ENCODE data around the gene VWA3B.
"Not testable (repeated sequence)": the region's sequence is repeated elsewhere in the genome, so short reads cannot be mapped to it uniquely, and the experiment has no call there.

The VWA3B gene

GRCh38 chr2:98087447-98088020 lies 567 bp downstream of the VWA3B start:
- DNase-seq = no peak

- no peak for DNase-seq
These were observed 1.3 kb downstream of the VWA3B start for GRCh38 chr2:98088261-98088660.

- no peak for DNase-seq
These were observed 3.0 kb downstream of the VWA3B start for GRCh38 chr2:98089941-98090340.

- DNase-seq = no peak
These were observed 4.0 kb downstream of the VWA3B start for GRCh38 chr2:98090951-98091350.

- no peak for DNase-seq
These were observed 4.8 kb downstream of the VWA3B start for GRCh38 chr2:98091738-98092137.

GRCh38 chr2:98093146-98093545 lies 6.2 kb downstream of the VWA3B start:
- DNase-seq = no peak

GRCh38 chr2:98093611-98094010 lies 6.6 kb downstream of the VWA3B start:
- no peak for DNase-seq

GRCh38 chr2:98099939-98100743 lies 13.2 kb downstream of the VWA3B start:
- no peak for DNase-seq

- not testable (repeated sequence) for DNase-seq
These were observed 15.3 kb downstream of the VWA3B start for GRCh38 chr2:98102315-98102714.

GRCh38 chr2:98102878-98103277 lies 15.9 kb downstream of the VWA3B start:
- no peak for DNase-seq

GRCh38 chr2:98108110-98108509 lies 21.1 kb downstream of the VWA3B start:
- no peak for DNase-seq

GRCh38 chr2:98110741-98111140 lies 23.8 kb downstream of the VWA3B start:
- no peak for DNase-seq

- DNase-seq = no peak
These were observed 27.8 kb downstream of the VWA3B start for GRCh38 chr2:98114643-98115330.

GRCh38 chr2:98118161-98118560 lies 31.2 kb downstream of the VWA3B start:
- DNase-seq = no peak

- DNase-seq = no peak
These were observed 31.9 kb downstream of the VWA3B start for GRCh38 chr2:98118852-98119251.

- DNase-seq = no peak
These were observed 34.2 kb downstream of the VWA3B start for GRCh38 chr2:98121149-98121548.

- DNase-seq = no peak
These were observed 35.6 kb downstream of the VWA3B start for GRCh38 chr2:98122524-98122923.

GRCh38 chr2:98123286-98123685 lies 36.3 kb downstream of the VWA3B start:
- no peak for DNase-seq

GRCh38 chr2:98126061-98126460 lies 39.1 kb downstream of the VWA3B start:
- DNase-seq = no peak

GRCh38 chr2:98127229-98127989 lies 40.4 kb downstream of the VWA3B start:
- no peak for DNase-seq

- DNase-seq = no peak
These were observed 41.7 kb downstream of the VWA3B start for GRCh38 chr2:98128556-98129109.

- DNase-seq = not testable (repeated sequence)
These were observed 43.1 kb downstream of the VWA3B start for GRCh38 chr2:98130073-98130472.
